ENCODE data around the gene FNDC11.
"Not testable (repeated sequence)": the region's sequence is repeated elsewhere in the genome, so short reads cannot be mapped to it uniquely, and the experiment has no call there.

FNDC11 gene

GRCh38 chr20:63554361-63555278 is 661 bp downstream of the FNDC11 start:
- FAIRE-seq = no peak

GRCh38 chr20:63555661-63556381 is 1.9 kb downstream of the FNDC11 start:
- no peak for FAIRE-seq

- FAIRE-seq = no peak
Observed at GRCh38 chr20:63556873-63557478, 3.0 kb downstream of the FNDC11 start.

- FAIRE-seq = no peak
Observed at GRCh38 chr20:63557481-63557891, 3.5 kb downstream of the FNDC11 start.

- no peak for FAIRE-seq
Observed at GRCh38 chr20:63558804-63559484, 5.0 kb downstream of the FNDC11 start.

GRCh38 chr20:63559485-63560332 is 5.8 kb downstream of the FNDC11 start:
- FAIRE-seq = not testable (repeated sequence)

- no peak for FAIRE-seq
Observed at GRCh38 chr20:63560333-63560805, 6.4 kb downstream of the FNDC11 start.

GRCh38 chr20:63560856-63561609 is 7.1 kb downstream of the FNDC11 start:
- no peak for FAIRE-seq

- FAIRE-seq = no peak
Observed at GRCh38 chr20:63561624-63562396, 7.9 kb downstream of the FNDC11 start.

GRCh38 chr20:63562461-63563224 is 8.7 kb downstream of the FNDC11 start:
- FAIRE-seq = no peak

GRCh38 chr20:63563225-63563935 is 9.4 kb downstream of the FNDC11 start:
- FAIRE-seq = no peak

GRCh38 chr20:63564036-63564810 is 10.3 kb downstream of the FNDC11 start:
- no peak for FAIRE-seq

GRCh38 chr20:63565021-63565698 is 11.2 kb downstream of the FNDC11 start:
- no peak for FAIRE-seq

- FAIRE-seq = no peak
Observed at GRCh38 chr20:63565699-63566335, 11.9 kb downstream of the FNDC11 start.

- no peak for FAIRE-seq
Observed at GRCh38 chr20:63566395-63567135, 12.6 kb downstream of the FNDC11 start.

- no peak for FAIRE-seq
Observed at GRCh38 chr20:63567136-63567385, 13.1 kb downstream of the FNDC11 start.
